Body of pancreas (tissue), 4 donors: ENCODE results near the gene IL4R. TPM values are rescaled to one million over a fixed set of nuclear protein-coding genes. Genes with fewer than 3 reads are reported as not detected.
A peak's percentile ranks its signal among the peaks of the same experiment; 100 is the strongest.

Experiments used
- ATAC-seq: fragments of 150-250 bp; one replicate; pipeline ENCODE4 v1.9.1; 2016
- DNase-seq, 4 donors: peaks; one replicate each; pipeline ENCODE4 v3.0.0-alpha.2; 2019
- H3K27ac ChIP-seq, 4 donors: fragments of 200-600 bp; sonication (generic); 1 replicate in 3 of 4; 2 replicates in 1 of 4; pipeline versions ENCODE4 v1.5.1 to v1.6.1; 2016 to 2019; ENCODE audit warnings: mild to moderate bottlenecking in 1 of 4, mixed read lengths in 1 of 4, moderate library complexity in 1 of 4
- H3K27me3 ChIP-seq, 2 donors: fragments of 200-600 bp; sonication (generic); one replicate each; pipeline ENCODE4 v1.6.0; 2016; ENCODE audit warnings: mild to moderate bottlenecking in 1 of 2
- H3K36me3 ChIP-seq, 2 donors: fragments of 200-600 bp; sonication (generic); replicated peaks in 1 of 2; 2 replicates each; pipeline ENCODE4 v1.5.1; 2016; ENCODE audit warnings: low read depth in 2 of 2; ENCODE audit not compliant: insufficient read depth in 1 of 2
- H3K4me1 ChIP-seq: fragments of 200-600 bp; sonication (generic); one replicate; pipeline ENCODE4 v1.6.0; 2016
- H3K4me3 ChIP-seq, 2 donors: fragments of 200-600 bp; sonication (generic); 1 replicate in 1 of 2; 2 replicates in 1 of 2; pipeline ENCODE4 v1.5.1; 2016 to 2019
- H3K9me3 ChIP-seq, 3 donors: fragments of 200-600 bp; sonication (generic); 1 replicate in 2 of 3; 2 replicates in 1 of 3; pipeline ENCODE4 v1.5.1; 2016
- POLR2A ChIP-seq, 3 donors: fragments of 450-650 bp; IDR thresholded peaks; one replicate each; pipeline ENCODE4 v1.6.1; 2016; ENCODE audit warnings: antibody characterized with exemption in 3 of 3, mild to moderate bottlenecking in 2 of 3
- WGBS, 2 donors: methylation state at CpG; one replicate each; pipeline ENCODE4 v1.1.5; 2017; 5-methylcytosine and 5-hydroxymethylcytosine counted together
- intact Hi-C: fragments of 100-400 bp; cut with DNase I; formaldehyde crosslinking; loops from one replicate; pipeline ENCODE4 v1.15.1; 2023
- total RNA-seq, 2 donors: library from RNA; depleted of rRNA; stranded (reverse); fragments of >200 nt; gene quantifications; one replicate each; pipeline ENCODE4 v1.1.0, GENCODE V29; 2016
- TF ChIP-seq, protein P1 (sequence below), 7 experiments: fragments of 450-650 bp in 4 of 7; fragments of 200-600 bp in 3 of 7; sonication (generic) in 3 of 7; IDR thresholded peaks; one replicate each; pipeline ENCODE4 v1.5.1; 2016 to 2019; ENCODE audit warnings: antibody characterized with exemption in 7 of 7

Gene IL4R
- total RNA-seq, 2 donors from 2014 or later, result 29.7 to 236 TPM

DNA sequence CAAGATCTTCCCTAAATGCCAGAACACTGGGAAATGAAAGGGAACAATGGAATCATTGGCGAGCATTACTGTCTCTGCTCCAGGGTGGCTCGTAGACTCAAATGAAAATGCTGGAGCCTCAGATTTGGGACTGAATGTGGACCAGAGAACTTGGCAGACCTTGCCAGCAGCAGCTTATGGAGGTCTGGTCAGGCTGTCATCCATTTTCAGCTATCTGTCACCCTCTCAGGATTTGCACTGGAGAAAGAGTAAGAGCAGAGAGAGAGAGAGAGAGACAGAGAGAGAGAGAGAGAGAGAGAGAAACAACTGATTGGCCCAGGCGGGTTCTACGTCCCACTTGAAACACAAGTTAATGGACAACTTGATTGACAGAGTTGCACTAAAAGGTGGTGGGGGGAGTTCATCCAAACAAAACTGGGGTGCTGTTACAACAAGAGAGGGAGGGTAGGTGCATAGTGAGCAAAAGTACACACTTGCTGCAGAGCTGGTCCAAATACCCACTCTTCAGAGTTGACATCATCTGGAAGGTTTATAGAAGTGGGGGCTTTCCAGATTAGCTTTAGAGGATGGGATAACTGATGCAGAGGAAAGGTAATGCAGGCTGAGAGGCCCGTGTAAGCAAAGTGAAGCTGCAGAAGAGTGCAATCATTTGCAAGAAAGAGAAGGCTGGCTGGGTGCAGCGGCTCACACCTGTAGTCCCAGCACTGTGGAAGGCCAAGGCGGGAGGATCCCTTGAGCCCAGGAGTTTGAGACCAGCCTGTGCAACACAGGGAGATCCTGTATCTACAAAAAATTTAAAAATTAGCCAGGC lies 28.7 kb upstream of the IL4R start:
- H3K4me3 ChIP-seq, result no peak overlapping the region
- TF ChIP-seq, protein P1, sequence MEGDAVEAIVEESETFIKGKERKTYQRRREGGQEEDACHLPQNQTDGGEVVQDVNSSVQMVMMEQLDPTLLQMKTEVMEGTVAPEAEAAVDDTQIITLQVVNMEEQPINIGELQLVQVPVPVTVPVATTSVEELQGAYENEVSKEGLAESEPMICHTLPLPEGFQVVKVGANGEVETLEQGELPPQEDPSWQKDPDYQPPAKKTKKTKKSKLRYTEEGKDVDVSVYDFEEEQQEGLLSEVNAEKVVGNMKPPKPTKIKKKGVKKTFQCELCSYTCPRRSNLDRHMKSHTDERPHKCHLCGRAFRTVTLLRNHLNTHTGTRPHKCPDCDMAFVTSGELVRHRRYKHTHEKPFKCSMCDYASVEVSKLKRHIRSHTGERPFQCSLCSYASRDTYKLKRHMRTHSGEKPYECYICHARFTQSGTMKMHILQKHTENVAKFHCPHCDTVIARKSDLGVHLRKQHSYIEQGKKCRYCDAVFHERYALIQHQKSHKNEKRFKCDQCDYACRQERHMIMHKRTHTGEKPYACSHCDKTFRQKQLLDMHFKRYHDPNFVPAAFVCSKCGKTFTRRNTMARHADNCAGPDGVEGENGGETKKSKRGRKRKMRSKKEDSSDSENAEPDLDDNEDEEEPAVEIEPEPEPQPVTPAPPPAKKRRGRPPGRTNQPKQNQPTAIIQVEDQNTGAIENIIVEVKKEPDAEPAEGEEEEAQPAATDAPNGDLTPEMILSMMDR (IDR thresholded peaks at IDR 0.05), result no peak
- no peak for TF ChIP-seq POLR2A (IDR thresholded peaks at IDR 0.05)
- H3K36me3 ChIP-seq, result no peaks in the 10 kb centered on the region
- intact Hi-C loops, result no loop called here
- no peaks in the 10 kb centered on the region for H3K4me1 ChIP-seq
- H3K27ac ChIP-seq, result no peak overlapping the region
- H3K9me3 ChIP-seq, result no peaks in the 10 kb centered on the region
- ATAC-seq, result no peak
- no peak for DNase-seq
- no peaks in the 10 kb centered on the region for H3K27me3 ChIP-seq
- 80 to 82% methylated on average over 7 of the region's 7 CpGs for WGBS, 2 donors

DNA sequence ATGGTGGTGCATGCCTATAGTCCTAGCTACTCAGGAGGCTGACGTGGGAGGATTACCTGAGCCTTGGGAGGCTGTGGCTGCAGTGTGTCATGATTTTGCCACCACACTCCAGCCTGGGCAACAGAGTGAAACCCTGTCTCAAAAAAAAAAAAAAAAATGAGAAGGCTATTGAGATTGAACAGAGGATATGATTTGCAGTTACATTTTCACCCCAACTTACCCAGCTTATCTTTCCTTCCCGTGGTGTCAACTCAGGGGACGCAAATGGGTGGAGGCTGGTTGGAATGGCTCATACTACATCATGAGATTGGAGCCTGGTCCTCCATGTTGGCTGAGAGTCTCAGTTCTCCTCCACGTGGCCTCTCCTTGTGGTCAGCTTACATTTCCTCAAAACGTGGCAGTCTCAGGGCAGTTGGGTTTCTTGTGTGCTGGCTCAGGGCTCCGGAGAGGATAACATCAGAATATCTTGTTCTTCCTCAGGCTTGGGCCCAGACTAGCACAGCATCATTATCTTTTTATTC lies 28.0 kb upstream of the IL4R start:
- WGBS, 2 donors, result 72 to 78% methylated on average over 6 of the region's 6 CpGs
- Histone ChIP-seq H3K4me3 (no peak overlapping the region), H3K9me3 (no peaks in the 10 kb centered on the region), H3K27me3 (no peaks in the 10 kb centered on the region), H3K36me3 (no peaks in the 10 kb centered on the region), H3K27ac (no peak overlapping the region), H3K4me1 (no peaks in the 10 kb centered on the region)
- DNase-seq, result peak in 1 of 4 donors; percentile 50
- no peak for ATAC-seq
- TF ChIP-seq, protein P1 (IDR thresholded peaks at IDR 0.05), result no peak
- TF ChIP-seq POLR2A (IDR thresholded peaks at IDR 0.05), result no peak
- intact Hi-C loops, result no loop called here

DNA sequence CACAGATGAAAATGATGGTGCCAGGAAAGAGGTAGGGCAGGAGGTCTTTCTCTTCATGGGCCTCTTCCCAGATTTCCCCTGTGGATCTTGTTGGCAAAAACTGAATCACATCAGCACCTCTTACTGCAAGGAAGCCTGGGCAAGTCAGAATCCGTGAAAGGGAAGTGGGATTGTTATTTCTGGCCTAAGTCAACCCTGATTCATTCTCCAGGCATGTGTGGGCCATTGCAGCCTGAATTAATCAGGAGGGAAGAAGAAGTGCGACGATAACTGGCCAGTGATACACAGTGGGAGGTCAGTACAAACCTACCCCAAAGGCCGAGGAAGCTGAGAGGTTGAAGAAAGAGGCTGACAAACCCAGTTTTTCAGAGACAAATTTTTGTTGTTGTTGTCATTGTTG lies 27.3 kb upstream of the IL4R start:
- intact Hi-C loops, result no loop called here
- Histone ChIP-seq H3K36me3 (no peaks in the 10 kb centered on the region), H3K27ac (no peak overlapping the region), H3K9me3 (no peaks in the 10 kb centered on the region), H3K4me1 (no peaks in the 10 kb centered on the region), H3K27me3 (no peaks in the 10 kb centered on the region), H3K4me3 (no peak overlapping the region)
- no peak for ATAC-seq
- WGBS, 2 donors, result 61 to 75% methylated on average over 4 of the region's 4 CpGs
- peak in 1 of 4 donors; percentile 39 for DNase-seq
- TF ChIP-seq, protein P1 (IDR thresholded peaks at IDR 0.05), result no peak
- no peak for TF ChIP-seq POLR2A (IDR thresholded peaks at IDR 0.05)

DNA sequence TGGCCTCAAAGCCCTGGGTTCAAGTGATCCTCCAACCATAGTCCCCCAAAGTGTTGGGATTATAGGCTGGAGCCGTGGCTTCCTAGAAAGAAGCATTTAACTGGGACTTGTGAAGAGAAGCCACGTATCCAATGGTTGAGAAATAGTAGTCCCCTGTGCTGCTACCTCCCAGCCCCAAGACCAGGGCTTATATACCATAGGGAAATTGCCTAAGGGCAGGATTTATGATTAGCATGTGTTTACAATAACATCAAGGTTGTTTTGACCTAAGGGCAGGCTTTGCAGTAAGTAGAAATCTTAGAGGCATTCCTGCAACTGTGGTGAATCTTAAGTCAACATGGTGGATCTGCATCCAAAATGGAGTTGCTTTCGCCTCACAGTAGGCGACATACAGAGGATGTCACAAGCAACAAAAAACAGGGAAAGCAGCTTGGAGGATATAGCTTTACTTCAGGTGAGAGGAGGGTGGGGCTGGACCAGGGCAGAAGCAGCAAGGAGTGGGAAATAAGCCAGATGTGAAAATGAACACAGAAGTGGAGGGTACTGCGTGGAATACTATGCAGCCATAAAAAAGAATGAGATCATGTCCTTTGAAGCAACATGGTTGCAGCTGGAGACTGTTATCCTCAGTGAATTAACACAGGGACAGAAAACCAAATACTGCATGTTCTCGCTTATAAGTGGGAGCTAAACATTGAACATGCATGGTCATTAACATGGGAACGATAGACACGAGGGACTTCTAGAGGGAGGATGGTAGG lies 26.5 kb upstream of the IL4R start:
- WGBS, 2 donors, result 94% methylated on average over 7 to 8 of the region's 8 CpGs
- DNase-seq (no peak), ATAC-seq (no peak)
- H3K4me1 ChIP-seq, result no peaks in the 10 kb centered on the region
- no peaks in the 10 kb centered on the region for H3K27me3 ChIP-seq
- intact Hi-C loops, result no loop called here
- no peak for TF ChIP-seq POLR2A (IDR thresholded peaks at IDR 0.05)
- TF ChIP-seq, protein P1 (IDR thresholded peaks at IDR 0.05), result no peak
- no peak overlapping the region for H3K4me3 ChIP-seq
- no peaks in the 10 kb centered on the region for H3K9me3 ChIP-seq
- H3K36me3 ChIP-seq, result no peaks in the 10 kb centered on the region
- H3K27ac ChIP-seq, result no peak overlapping the region
